Stimulated activated CD8-positive, alpha-beta memory T cell treated with anti-CD3 and anti-CD28 coated beads, Interleukin-12 subunit alpha, Interleukin-12 subunit beta, amount 100 ng/mL, for 24 hours (primary cell): ENCODE measurements around the gene ECT2.
"Not testable (repeated sequence)": the region's sequence is repeated elsewhere in the genome, so short reads cannot be mapped to it uniquely, and the experiment has no call there.

Experiments used
- DNase-seq: peaks from one replicate; pipeline ENCODE4 v3.0.0-alpha.2; 2020; ENCODE audit errors: extremely low read depth

The ECT2 gene

DNA sequence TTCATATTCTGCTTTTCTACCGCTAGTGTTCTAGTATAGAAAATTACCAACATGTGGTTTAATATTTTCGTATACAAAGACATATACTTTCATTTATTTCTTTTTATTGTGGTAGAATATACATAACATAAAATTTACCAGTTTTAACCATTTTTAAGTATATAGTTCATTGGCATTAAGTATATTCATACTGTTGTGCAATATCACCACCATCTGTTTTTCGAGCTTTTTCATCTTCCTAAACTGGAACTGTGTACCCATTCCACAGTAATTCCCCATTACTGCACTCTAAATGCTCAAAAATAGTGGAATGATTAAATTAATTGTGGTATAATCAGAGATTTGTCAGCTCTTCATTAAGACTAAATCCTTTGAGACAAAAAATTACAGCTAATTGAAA lies 62.9 kb downstream of the ECT2 start:
- DNase-seq = no peak

DNA sequence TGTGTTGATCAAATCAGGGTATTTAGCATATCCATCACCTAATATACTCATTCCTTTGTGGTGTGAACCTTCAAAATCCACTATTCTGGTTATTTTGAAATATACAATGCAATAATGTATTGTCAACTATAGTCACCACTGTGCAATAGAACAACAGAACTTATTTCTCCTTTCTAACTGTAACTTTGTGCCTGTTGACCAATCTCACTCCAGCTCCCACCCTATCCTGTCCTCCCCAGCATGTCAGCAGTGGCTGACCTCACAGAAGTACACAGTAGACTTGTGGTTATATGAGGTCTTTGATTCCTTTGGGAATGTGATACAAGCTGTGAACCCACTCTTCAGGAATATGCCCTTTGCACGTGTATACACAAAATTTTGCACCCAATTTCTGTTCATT lies 64.2 kb downstream of the ECT2 start:
- no peak for DNase-seq

DNA sequence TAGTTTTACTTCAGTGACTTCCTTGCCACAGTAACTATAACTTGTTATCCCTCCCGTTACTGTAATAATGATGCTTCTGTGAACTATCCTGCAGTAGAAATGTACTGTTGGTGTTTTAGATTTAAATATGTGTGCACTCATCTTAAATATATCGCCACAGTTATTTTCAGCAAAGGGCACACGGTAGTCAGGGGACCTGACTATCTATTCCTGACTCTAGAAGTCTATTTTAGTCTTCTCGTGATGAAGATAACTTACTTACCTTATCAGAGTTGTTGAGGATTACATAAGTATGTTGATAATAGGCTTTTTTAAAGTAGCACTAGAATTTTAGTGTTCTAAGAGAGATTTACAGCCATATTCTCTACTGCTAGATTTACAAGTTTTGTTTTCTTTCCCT lies 65.3 kb downstream of the ECT2 start:
- DNase-seq = no peak

DNA sequence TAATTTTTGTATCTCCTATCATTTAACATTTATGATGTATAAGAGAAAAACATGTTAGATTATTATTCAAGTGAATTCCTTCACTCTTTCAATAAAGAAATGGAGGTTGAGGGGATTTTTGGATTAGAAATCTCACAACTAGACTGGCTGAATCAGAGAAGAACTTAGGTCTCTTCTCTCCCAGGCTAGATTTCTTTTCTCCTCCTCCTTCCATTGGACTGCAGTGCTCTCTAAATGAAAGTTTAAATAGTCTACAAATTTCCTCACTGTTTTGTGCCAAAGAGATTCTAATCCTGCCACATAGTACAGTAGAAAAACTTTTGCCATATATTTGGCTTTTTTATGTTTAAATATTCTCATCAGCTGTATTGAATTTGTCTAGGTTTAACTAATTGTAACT lies 65.8 kb downstream of the ECT2 start:
- no peak for DNase-seq

DNA sequence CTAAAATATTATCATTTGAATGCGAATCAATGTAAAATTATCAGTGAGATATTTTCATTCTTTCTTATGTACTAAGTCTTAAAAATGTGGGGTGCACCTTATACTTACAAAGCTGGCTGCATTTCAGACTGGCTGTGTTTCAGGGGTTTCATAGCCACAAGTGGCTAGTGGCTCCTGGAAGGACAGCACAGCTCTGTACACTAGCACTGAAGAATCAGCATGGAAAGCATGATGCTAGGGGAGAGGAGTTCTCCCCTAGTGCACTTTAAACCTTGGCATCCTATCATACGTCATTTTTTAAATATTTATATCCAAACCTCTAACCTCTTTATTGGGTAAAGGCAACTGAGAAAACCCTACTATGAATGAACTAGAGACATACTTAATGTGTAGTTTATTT lies 66.4 kb downstream of the ECT2 start:
- DNase-seq = no peak

DNA sequence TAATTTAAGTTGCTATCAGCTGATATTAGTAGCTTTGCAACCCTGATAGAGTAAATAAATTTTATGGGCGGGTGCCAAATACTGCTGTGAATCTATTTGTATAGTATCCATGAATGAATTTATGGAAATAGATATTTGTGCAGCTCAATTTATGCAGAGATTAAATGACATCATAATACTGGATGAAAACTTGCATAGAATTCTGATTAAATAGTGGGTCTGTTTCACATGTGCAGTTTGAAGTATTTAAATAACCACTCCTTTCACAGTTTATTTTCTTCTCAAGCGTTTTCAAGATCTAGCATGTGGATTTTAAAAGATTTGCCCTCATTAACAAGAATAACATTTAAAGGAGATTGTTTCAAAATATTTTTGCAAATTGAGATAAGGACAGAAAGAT lies 70.0 kb downstream of the ECT2 start:
- no peak for DNase-seq

DNA sequence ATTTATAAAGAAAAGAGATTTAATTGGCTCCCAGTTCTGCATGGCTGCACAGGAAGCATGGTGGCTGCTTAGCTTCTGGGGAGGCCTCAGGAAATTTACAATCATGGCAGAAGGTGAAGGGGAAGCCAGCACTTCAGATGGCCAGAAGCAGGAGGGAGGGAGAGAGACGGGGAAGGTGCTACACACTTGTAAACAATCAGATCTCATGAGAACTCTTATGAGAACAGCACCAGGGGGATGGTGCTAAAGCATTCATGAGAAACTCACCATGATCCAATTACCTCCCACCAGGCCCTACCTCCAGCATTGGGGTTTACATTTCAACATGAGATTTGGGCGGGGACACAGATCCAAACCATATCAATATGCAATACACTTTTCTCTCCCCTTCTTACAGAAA lies 73.7 kb downstream of the ECT2 start:
- no peak for DNase-seq

DNA sequence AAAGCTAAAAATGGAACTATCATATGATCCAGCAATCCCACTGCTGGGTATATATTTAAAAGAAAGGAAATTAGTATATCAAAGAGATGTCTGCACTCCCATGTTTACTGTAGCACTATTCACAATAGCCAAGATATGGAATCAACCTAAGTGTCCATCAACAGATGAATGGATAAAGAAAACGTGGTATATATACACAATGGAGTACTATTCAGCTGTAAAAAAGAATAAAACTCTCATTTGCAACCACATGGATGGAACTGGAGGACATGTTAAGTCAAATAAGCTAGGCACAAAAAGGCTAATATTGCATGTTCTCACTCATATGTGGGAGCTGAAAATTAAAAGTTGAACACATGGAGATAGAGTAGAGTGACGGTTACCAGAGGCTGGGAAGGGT lies 76.7 kb downstream of the ECT2 start:
- DNase-seq = not testable (repeated sequence)

DNA sequence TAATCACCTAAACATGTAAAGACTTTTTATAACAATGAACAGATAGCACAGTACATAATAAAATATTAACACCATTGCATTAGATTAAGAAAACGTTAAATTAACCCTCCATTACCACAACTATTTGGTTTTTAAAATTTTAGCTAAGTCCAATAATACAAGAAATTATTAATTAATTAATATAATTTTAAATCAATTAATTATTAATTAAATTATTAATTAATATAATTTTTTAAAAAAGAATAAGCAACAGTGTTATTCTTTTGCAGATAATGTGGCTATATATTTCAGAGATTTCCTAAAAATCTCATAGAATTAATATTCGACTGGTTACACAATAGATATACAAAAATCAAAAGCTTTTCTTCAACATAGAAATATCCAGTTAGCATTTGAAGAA lies 82.5 kb downstream of the ECT2 start:
- no peak for DNase-seq

DNA sequence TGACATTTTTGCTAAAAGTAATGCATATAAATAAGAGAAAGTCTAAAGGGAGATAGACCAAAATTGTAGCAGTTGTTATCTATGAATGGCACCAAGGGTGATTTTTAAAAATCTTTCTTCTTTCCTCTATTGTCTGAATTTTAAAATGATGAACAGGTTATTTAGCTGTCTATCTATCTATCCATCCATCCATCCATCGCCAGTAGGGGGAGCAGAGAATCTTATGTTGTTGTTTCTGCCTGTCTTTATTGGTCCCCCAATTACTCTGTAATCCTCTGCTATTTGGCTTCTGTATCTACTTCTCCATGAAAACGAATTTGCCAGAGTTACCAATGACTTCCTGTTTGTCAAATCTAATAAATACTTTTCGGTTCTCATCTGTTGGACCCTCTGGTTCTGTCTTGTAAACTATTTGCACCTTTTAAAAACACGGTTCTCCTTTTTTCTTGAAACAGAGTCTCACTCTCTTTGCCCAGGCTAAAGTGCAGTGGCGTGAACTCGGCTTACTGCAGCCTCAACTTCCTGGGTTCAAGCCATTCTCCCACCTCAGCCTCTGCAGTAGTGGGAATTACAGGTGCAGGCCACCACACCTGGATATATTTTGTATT lies 86.0 kb downstream of the ECT2 start:
- DNase-seq = no peak

DNA sequence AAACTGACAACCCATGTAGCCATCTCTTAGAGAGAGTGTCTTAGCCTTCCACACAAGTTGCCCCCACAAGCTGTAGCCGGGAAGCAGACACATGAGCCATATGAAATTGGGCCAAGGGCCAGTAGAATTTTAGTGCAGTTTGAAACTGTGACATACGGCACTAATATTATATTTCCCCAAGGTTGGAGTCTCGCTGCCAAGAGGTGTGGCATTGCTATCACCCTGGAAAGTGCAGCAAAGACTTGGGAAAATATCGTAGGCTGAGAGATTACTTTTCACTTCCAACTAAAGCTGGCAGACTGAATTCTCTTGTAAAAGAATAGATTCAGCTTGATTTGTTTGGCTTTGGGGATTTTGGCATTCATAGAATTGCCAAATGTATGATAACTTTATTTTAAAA lies 89.2 kb downstream of the ECT2 start:
- no peak for DNase-seq

DNA sequence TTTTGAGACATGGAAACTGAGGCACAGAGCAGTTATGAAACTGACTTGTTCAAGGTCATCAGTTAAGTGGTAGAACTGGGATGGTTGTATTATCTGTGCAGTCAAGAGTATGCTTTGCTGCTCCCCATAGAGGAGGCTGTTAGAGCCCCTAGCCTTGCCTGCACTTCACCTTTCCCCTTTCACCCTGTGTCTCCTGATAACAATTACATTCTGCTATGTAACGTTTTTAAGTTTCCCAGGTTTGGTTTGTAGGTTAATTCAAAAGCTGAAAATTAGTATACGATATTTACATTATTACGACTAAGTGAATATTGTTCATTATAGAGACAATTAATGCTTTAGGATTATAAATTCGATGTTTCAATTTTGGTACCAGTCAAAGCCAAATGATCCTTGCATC lies 89.9 kb downstream of the ECT2 start:
- DNase-seq = no peak

DNA sequence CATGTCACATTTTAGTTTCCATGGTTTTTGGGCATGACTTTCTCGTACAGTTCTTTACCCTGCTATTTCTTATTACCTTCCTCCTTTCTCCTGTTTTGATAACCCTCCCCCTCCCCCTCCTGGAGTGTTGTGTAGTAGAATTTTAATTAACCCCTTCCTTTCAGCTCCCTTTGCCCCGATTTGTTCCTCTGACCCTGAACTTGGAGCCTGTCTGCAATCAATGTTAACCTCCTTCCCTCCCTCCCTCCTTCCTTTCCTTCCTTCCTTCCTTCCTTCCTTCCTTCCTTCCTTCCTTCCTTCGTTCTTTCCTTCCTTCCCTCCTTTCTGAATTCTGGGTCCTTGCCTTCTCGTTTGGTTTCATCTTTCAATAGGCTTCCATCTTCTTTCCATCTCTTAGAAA lies 90.4 kb downstream of the ECT2 start:
- no peak for DNase-seq

DNA sequence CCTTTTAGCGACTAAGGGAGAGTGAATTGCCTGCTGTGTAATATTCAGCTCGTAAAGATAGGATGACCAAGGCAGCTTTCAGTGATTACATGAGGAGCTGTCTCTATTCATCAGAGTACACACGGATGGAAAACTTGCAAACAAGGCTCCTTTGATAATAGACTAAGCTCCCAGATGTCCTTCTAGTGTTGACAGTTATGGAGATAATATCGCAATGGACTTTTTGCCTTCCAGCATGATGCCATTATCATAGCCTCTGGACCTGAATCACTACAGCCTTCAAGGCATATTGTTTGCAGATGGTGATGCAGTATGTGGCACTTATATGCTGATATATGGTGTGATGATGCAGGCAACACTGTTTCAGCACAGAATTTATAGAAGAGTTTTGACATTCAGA lies 93.9 kb downstream of the ECT2 start:
- DNase-seq = no peak

DNA sequence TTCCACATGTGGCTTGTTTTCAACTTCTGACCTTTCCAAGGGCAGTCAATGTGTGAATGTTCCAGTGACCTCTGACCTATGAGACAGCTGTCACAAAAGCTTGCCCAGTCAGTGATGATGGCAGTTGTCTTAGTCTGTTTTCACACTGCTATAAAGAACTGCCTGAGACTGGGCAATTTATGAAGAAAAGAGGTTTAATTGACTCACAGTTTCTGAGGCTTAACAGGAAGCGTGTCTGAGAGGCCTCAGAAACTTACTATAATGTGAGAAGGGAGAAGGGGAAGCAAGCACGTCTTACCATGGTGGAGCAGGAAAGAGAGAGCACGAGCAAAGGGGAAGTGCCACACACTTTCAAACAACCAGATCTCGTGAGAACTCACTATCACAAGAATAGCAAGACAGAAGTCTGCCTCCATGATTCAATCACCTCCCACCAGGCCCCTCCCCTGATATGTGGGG lies 95.6 kb downstream of the ECT2 start:
- DNase-seq = no peak

DNA sequence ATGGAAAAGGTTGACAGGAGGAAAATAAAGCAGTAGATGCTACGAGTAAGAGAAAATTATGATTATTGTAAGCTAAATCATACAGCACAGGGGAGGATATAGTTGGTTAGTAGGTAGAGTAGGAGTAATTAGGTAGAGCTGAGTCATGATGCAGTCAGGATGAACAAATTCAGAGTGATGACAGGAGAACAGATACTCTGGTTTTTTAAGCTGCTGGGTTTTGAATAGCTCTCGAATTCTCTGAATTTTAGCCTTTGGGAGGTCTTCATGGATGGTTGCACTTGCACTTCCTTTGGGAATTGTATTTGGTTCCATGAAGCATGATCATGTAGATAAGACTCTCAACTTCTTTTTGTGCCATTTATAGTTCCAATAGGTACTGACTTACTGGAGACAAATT lies 96.2 kb downstream of the ECT2 start:
- DNase-seq = no peak

DNA sequence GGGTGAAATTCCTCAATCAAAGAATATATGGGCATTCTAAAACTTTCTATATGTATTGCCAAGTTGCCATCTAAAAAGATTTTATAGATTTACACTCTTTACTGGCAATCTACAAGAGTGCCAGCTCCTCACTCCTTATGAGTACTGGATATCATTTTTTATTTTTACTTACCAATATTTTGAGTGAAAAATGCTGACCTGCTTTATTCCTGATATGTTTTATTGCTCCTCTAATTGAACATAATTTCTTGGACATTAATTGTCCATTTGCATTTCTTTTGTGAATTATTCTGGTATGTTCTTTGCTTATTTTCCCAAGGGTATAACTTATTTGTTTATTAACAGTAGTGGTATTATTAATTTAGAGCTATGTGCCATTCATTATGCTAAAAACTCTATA lies 96.8 kb downstream of the ECT2 start:
- DNase-seq = no peak

DNA sequence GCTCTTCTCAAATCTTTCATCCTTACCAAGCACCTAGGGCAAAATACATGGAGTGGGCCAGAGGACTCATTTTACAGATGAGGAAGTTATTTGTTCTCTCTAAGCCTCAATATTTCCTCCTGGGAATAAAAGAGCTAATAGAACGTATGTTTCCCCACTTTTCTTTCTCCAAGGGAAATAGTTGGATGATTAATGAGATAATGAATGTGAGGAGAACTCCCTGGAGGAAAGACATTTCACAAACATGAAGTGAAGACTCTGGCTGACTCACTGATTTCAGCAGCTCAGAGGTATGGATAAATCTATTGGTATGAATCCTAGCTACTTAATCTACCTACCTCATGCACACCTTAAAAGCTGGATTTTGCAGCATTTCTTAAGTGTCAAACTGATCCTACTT lies 98.4 kb downstream of the ECT2 start:
- DNase-seq = no peak

DNA sequence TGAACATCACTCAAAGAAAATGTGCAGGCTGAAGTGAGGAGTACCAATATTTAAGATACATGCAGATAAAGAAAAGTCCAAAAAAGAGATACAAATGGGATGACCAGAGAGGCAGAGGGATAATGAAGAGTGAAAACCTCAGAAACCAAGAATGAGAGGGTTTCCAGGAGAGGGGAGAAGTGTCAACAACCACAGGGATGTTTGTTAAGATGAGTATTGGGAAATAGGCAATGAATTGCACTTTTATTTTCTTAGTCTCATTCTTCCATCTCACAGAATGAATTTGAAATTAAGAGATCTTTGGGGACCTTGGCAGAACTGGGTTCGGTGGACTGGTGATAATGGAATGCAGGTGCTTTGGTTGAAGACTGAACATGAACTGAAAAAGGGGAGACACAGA lies 102.5 kb downstream of the ECT2 start:
- no peak for DNase-seq

DNA sequence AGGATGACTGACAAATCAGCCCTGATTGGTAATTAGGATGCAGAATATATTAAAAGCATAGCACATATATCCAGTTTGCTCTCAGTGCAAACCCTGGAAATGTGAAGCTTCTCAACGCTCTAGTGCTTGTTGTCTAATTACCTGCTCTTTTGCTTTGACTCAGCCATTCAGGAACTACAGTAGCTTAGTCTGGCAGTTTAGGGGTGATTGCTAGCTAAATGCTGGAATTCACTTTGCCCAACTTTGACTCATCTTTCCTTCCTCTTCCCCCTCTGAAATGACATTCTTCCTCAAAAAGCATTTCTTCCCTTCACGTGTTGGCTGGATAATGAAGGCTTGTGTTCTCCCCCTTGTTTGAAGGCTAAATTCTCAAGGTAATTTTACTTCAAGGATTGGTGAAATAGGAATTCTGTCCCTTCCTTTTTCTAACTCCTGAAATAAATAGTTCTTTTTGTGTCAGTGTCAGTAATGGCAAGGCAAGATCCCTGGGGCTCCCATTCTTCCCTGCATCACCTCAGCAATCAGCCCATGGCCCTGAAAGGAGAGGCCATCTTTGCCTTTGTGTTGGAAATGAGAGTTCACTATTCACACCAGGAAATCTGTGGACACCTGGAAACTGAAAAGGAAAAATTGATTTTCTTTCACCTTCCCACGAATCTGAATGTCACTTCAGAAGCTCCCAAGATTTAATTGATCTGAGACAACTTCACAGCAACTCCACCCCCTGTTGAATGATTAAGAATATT lies 103.6 kb downstream of the ECT2 start:
- no peak for DNase-seq

DNA sequence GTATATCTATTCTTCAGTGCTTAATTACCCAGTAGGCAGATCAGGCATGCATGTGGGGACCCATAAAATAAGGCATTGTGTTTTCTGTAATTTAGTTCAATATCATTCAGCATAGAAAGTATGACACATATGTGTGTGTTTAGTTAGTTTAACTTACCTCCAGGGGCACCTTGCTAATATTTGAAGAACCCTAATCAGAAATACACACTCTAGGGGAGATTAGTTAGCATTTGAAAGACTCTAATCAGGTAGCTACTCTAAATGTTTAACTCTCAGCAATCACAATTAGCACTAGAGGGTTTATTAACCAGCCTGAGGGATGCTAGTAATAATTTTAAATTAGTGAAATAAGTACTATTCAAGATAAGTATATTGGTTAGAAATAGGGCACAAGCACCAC lies 104.5 kb downstream of the ECT2 start:
- DNase-seq = no peak

DNA sequence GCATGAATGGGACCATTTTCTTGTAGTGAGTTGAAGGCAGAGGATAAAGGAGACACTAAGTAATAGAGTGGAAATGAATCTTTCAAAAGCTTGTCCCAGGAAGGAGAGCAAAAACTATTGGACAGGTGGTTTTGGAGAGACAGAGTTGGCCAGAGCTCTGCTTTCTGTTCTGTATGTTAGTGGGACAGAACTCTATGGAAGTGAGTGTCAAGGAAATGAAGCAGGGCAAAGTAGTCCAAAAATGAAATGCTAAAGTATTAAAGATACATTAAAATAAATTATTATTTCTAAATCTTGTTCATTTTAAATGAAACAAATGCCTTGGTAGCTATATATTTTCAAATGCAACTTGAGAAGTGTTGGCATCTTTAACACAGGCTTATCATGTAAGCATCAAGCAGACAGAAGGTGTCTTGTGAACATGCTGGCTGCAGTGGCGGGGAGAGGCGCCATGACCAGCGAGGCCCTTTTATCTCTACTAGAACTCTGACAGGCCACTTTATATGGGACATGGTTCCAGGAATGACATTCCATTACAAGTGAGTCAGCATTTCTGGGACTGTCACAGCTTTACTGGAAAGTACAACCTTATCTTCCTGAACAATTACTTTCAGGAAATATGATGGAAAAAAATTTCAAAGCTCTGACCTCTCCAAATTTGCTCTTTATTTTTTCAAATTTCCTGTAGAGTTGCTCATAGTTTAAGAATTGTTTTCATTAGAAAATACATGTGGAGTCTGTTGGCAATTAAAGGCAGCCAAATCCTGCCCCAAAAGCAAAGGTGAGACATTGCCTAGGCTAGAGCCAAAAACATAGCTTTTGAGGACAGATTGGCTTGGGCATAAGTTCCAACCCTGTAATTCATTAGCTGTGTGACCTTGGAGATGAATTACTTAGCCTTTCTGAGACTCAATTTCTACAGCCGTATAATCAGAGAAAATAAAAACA lies 106.5 kb downstream of the ECT2 start:
- DNase-seq = no peak

DNA sequence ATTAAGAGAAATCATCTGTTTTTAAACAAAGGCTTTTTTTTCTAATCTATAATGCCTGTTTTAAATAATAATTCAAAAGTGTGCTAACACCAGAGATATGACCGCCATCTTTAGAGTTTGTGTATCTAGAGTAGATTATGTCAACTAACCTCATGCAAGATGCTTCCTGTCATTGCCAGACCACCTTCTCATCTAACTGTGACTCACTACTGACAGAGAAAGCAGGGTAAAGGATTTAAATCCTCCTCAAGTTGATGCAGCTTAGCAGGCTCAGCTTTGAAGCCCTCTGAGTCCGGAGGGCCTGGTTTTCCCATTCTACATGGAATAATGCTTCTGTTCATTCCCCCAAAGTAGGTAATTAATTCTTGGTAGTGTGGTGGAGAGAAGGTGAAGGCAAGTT lies 108.5 kb downstream of the ECT2 start:
- no peak for DNase-seq
